Measurements from ENCODE around the gene PGGT1B.

The PGGT1B gene

DNA sequence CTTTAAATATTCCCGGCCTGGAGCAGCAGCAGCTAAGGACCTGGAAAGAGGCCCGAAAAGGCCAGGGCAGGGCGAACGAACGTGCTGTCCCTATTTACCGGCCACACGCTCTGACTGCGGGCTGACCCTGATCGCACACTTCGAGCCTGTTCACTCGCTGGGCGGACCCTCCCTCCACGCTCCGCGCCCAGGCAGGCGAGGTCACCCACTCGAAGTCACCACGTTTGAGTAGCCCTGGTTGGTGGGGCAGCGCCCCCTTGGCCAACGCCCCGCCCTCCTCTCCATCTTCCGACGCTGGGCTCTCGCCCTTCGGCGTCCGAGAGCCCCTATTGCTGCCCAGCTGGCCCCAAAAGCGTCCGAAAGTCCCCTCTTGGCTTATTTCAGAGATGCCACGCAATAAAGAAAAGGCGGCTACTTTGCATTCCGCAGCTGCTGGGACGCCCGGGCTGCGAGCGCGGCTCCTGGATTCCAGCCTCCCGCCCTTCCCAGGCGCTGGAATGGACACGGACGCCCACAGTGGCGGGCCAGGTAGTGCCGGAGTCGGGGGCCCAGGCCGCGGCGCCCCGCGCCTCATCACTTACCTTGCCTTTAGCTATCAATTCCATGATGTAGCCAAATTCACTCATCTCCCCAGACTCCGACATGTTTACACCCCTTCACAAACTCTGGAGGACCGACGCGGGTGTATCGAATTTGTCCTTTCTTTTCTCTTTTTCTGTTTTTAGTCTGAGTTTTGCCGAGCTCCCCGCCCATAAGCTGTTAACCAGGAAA lies 83.1 kb downstream of the PGGT1B start:
- peak in 1 of 2 experiments; percentile 64 for DNase-seq

DNA sequence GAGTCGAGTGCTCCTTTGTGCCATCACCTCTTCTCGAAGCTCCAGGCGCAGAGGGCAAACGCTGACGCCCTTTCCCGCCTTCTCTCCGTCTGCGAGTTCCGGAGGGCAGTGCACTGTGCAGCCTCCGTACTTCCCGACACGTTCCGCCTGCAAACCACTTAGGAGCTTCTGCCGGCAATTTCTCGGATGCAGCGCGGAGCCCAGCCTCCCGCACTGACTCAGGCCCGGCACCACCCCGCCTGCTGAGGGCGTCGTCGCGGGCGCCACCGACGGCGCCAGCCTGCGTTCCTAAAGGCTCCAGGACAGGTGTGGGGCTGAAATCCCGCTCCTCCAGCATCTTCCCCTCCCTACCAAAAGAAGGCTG lies 83.7 kb downstream of the PGGT1B start:
- no peak for DNase-seq

DNA sequence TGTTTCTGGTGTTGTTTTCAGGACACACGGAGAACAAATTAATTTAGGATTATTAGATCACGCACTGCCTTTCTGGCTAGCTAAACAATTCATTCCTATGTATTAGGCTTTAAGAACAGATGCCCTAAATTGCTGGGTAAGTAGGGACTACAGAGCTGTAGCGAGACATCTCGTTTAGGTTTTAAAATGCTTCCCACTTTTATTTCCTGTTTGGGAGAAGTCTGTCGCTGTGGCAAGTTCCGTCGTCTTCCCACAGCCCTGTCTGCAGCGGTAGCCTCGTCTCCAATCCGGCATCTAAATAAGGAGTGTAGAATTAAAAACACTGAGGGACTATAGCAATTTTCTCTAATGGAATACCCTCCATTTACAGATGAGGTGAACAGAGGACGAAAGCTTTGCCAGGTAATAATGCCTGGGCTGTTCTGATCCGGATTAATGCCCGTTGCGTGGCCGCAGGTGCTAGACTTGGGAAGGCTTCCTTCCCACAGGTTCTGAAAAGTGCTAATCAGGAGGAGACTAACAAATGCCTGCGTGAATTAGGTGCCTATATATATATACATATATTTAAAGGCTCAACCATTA lies 91.7 kb downstream of the PGGT1B start:
- DNase-seq: peak; percentile 34 to 57

DNA sequence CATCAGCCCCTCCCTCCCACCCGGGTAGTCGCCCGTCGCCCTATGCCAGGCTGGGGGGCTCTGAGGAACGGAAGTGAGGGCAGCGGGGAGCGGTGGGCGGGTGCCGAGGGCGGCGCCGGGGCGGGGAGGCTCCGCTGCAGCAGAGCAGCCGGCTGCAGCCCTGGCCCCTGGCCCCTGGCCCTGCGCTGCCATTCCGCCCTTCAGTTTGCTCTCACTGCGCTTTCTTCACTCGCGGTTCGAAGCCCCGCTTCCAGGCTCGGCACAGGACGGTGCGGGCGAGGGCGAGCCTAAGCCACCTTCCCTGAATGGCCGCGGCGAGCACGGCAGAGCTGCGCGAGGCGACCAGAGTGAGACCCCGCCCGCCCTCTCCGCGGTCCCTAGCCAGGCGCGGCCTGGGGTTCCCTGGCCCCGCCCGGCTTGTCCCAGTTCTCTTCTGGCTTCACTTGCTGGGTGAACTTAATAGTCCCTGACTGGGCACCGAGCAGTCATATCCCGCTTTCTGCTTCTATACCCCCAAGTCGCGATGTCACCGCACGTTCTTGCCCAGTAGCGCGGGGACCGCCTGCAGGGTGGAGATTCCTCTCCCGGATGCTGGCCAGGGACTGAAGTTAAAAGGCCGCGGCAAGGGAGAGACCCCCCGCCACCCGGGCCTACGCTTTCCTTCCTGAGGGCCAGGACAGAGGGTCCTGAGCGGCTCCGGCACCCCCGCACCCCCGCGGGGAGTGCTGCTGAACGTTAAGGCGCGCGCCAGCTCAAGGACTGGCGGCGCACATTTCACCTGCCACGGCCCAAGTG lies 92.3 kb downstream of the PGGT1B start:
- DNase-seq: peak; percentile 65 to 75

DNA sequence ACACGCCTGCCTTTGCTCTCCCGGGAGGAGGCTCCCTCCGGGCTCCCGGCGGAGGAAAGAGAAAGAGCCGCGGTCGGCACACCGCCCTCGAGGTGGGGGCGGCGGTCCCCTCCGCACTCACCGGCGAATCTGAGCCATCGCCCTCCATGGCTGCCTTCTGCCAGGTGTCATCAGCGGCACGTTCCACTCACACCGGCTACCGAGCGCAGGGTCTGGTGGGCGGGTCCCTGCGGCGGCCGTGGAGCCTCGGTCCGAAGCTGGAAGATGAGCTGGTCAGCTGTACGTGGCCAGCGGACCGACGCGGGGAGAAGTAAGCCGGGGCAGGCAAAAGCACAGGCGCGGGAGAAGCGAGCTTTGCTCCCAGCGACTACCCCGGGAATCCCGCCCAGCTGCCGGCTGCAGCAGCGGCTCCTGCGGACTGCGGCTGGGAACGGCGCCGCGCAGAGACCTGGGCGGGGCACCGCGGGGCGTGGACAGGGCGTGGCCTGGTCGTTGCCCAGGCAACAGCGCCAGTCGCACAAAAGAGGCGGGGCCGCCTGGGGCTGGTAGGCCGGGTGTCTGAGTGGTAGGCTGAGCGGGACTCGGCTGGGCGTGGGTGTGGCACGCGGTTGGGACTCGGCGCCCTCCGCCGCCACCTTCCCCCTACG lies 93.1 kb downstream of the PGGT1B start, which contains the start of gene TRIM36:
TSS of gene TRIM36 (minus strand) at position 422 of the 647 bp plus-strand sequence. CDS start at position 148, 274 bp downstream.
- DNase-seq: peak; percentile 88 to 96

DNA sequence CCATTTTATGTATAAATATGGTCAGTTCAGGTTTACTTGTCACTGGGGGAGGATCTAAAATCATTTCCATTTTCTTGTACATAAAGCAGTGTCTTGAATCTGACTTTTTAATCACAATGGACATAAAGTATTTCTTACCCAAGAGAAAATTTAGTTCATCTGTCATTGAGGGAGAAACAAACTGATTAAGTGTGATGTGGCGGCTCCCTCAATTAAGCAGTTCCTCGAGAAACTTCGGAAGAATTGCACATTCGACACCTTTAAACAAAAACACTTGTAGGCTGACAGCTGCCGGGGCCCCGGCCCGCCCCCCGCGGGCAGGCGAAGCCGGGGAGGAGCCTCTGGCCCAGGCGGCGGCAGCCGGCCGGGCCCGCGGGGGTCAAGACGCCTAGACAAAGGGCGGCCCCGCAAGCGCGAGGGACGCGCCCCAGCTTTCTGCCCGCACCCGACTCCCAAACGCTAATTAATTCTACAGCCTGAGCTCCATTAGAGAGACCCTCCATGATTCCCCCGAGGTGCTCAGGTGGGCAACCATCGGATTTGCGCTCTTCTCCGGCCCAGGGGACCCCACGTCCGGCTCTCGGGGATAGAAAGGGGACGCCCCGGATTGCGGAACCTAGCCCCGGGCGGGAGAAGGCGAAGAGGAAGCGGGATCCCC lies 93.7 kb downstream of the PGGT1B start:
- peak in 1 of 2 experiments; percentile 41 for DNase-seq

DNA sequence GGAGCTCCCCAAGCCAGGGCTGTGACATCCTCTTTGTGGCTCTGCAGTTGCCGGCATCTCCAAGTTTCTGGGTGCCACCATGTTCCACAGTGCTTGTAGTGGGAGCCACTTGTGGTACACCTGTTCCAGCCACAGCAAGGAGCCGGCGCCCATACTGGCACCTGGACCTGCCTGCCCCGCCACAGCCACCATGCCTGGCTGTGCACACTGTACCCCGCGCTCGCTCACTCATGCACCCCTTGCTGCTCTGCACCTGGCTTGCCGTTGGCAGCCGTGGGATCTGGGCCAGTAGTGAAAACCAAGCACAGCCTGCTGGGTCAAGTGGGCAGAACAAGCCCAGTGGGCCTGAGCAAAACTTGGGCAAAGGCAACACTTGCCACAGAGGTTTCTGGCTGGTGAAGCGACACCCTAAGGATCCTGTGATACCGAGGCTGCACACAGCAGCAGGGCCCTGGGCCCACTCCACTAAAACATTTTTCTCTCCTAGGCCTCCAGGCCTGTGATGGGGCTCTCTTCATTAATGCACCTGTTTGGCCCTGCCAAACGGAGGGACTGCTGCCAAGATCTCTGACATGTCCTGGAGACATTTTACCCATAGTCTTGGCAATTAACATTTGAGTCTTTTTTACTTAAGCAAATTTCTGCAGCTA lies 95.8 kb downstream of the PGGT1B start:
- no peak for DNase-seq

DNA sequence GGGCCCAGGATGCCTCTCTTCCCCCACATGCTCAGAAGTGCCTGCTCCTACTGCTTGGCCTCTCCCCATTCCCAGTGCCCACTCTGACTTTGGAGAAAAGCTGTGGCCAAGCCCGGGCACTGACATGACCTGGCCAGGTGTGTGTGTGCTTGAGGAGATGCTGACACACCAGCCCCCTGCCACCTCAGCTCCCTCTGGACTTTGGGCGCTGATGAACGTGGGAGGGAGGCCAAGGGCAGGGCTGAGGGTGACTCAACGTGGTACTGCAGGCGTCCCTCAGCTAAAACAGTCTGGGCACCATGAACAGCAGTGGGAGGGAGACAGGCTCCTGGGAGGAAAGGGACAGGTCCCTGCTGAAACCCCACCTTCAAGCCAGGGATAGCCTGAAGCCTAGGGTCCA lies 96.9 kb downstream of the PGGT1B start:
- no peak for DNase-seq

DNA sequence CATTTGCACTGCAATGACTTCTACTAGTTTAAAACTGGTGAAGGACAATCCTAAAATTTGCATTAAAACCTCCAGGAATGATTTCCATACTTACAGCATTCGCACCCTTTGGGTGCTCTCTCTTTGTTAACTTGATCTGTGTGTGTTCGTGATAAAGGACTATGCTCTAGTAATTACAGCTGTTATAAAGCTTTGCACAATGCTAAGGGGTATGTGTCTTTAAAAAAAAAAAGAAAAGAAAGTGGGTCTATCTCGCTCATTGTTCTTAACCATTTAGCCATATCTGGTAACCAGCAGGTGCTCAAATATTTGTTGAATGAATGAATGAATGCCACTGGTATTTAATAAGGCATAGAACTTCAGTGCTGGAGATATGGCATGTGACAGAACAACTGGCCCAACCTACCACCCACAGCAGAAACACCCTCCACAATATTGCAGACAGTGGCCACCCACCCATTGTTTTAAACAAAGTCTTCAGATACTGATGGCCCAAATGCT lies 101.7 kb downstream of the PGGT1B start:
- DNase-seq: peak; percentile 62 to 66
